ENCODE results near the gene LMO2. TPM values are rescaled to one million over a fixed set of nuclear protein-coding genes. Genes with fewer than 3 reads are reported as not detected.

LMO2 gene
- total and polyA plus RNA-seq, 3 experiments from 2014 or later = 0.13 to 0.53 TPM; not detected in 1

DNA sequence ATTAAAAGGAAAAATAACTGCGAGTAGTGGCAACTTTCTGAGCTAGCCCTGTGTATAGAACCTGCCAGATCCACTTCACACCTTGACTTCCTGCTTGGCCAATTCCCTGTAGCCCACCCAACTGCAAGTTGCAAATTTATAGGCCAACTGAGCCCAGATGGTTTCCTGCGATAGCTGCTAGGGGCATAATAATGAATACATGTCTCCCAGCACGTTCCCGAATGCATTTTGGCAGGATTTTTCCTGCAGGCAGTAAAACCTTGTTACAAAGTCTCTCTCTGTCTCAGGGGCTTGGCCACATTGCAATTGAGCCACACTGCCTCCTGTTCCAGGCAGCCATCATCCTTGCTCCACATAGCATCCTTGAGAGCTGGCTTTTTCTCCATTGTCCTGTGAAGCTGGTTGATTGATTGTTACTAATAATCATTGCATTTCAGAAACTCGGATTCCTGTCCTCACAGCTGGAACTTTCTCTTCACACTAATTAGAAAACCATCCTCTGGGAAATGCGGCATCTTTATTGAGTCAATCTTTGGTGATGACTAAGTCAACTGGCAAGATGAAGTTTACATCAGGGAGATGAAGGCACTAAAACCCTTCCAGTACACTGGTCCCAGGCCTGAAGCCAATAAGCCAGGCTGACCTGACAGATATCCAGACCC, 18.6 kb upstream of the LMO2 start:
- Histone ChIP-seq H3K27me3 (ENCODE audit: insufficient read depth, low read length, poor library complexity, severe bottlenecking) (no peaks in the 10 kb centered on the region), H3K36me3 (ENCODE audit: insufficient read depth, low read length) (no peaks in the 10 kb centered on the region), H3K4me1 (ENCODE audit: insufficient read depth, low read length) (no peaks in the 10 kb centered on the region), H3K27ac (ENCODE audit: low read depth, low read length) (no peak overlapping the region), H3K9me3 (ENCODE audit: low read length) (no peaks in the 10 kb centered on the region), H3K4me3 (ENCODE audit: low read length) (no peak overlapping the region)
- no peak for DNase-seq
- H3K27me3 Mint-ChIP-seq = peaks cover 19 to 50% of the 10 kb centered on the region in 2 donors
- H3K4me1 Mint-ChIP-seq = no peaks in the 10 kb centered on the region
- no peaks in the 10 kb centered on the region for H3K36me3 Mint-ChIP-seq
- ChIA-PET CTCF (no interaction called here), POLR2A (no interaction called here)
- H3K27ac Mint-ChIP-seq = no peak overlapping the region
- H3K9me3 Mint-ChIP-seq = peaks cover 2 to 6% (median 3%) of the 10 kb centered on the region in 5 donors
- no peak overlapping the region for H3K4me3 Mint-ChIP-seq

GRCh38 chr11:33909552-33909951, 17.7 kb upstream of the LMO2 start:
- DNase-seq = no peak
- Mint-ChIP-seq H3K36me3 (no peaks in the 10 kb centered on the region), H3K27me3 (peaks cover 20 to 50% of the 10 kb centered on the region in 2 donors), H3K27ac (no peak overlapping the region), H3K4me1 (no peaks in the 10 kb centered on the region), H3K9me3 (peaks cover 2 to 6% (median 3%) of the 10 kb centered on the region in 5 donors), H3K4me3 (no peak overlapping the region)
- no peaks in the 10 kb centered on the region for H3K9me3 ChIP-seq (ENCODE audit: low read length)
- ChIA-PET CTCF (no interaction called here), POLR2A (no interaction called here)
- H3K4me3 ChIP-seq (ENCODE audit: low read length) = no peak overlapping the region
- H3K36me3 ChIP-seq (ENCODE audit: insufficient read depth, low read length) = no peaks in the 10 kb centered on the region
- no peaks in the 10 kb centered on the region for H3K27me3 ChIP-seq (ENCODE audit: insufficient read depth, low read length, poor library complexity, severe bottlenecking)
- H3K27ac ChIP-seq (ENCODE audit: low read depth, low read length) = no peak overlapping the region
- H3K4me1 ChIP-seq (ENCODE audit: insufficient read depth, low read length) = no peaks in the 10 kb centered on the region

GRCh38 chr11:33909150-33909549, 17.3 kb upstream of the LMO2 start:
- H3K27ac Mint-ChIP-seq = no peak overlapping the region
- no peaks in the 10 kb centered on the region for H3K4me1 ChIP-seq (ENCODE audit: insufficient read depth, low read length)
- ChIA-PET POLR2A (no interaction called here), CTCF (no interaction called here)
- no peak overlapping the region for H3K4me3 Mint-ChIP-seq
- H3K4me3 ChIP-seq (ENCODE audit: low read length) = no peak overlapping the region
- no peak overlapping the region for H3K27ac ChIP-seq (ENCODE audit: low read depth, low read length)
- no peaks in the 10 kb centered on the region for H3K9me3 ChIP-seq (ENCODE audit: low read length)
- H3K36me3 ChIP-seq (ENCODE audit: insufficient read depth, low read length) = no peaks in the 10 kb centered on the region
- no peaks in the 10 kb centered on the region for H3K27me3 ChIP-seq (ENCODE audit: insufficient read depth, low read length, poor library complexity, severe bottlenecking)
- no peak for DNase-seq
- no peaks in the 10 kb centered on the region for H3K36me3 Mint-ChIP-seq
- peaks cover 20 to 51% of the 10 kb centered on the region in 2 donors for H3K27me3 Mint-ChIP-seq
- H3K9me3 Mint-ChIP-seq = peaks cover 0 to 6% (median 3%) of the 10 kb centered on the region in 5 donors
- H3K4me1 Mint-ChIP-seq = no peaks in the 10 kb centered on the region

GRCh38 chr11:33907421-33907820, 15.5 kb upstream of the LMO2 start:
- no peaks in the 10 kb centered on the region for H3K36me3 ChIP-seq (ENCODE audit: insufficient read depth, low read length)
- no peak for DNase-seq
- CTCF ChIA-PET = no interaction called here
- H3K27me3 ChIP-seq (ENCODE audit: insufficient read depth, low read length, poor library complexity, severe bottlenecking) = no peaks in the 10 kb centered on the region
- Mint-ChIP-seq H3K4me1 (no peaks in the 10 kb centered on the region), H3K27me3 (peaks cover 20 to 47% of the 10 kb centered on the region in 2 donors), H3K9me3 (no peaks in the 10 kb centered on the region), H3K27ac (no peak overlapping the region), H3K4me3 (no peak overlapping the region), H3K36me3 (no peaks in the 10 kb centered on the region)
- POLR2A ChIA-PET = no interaction called here
- H3K4me1 ChIP-seq (ENCODE audit: insufficient read depth, low read length) = no peaks in the 10 kb centered on the region
- H3K9me3 ChIP-seq (ENCODE audit: low read length) = no peaks in the 10 kb centered on the region
- H3K27ac ChIP-seq (ENCODE audit: low read depth, low read length) = no peak overlapping the region
- no peak overlapping the region for H3K4me3 ChIP-seq (ENCODE audit: low read length)

DNA sequence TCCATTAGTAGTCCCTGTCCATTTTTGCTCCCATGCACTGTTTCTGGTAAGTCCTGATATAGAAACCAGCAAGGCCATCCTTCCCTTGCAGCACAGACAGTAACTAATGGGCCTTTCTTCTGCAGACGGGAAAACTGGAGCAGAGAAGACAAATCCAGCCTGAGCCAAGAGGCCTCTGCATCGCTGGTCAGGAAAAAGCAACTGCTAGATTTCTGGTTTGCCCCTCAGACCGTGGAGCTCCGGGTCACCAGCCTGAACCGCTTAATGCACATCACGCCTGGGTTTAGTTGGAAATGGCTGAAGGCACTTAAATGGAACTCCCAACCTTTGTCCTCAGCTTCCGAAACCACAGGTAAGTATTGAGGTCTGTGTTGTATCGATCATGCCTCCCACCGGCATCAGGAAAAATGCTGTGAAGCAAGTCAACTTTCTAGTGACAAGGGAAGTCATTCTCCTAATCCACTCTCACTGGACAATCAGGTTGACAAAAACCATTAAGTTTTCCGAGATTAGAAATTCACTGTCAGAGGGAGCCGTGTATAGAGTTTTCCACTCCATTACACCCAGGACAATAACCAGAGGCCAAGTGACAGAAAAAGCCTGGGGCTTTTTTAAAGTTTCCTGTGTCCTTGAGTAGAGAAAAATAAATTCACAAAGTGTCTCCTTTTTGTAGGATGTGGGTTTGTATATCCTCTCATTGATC, 14.8 kb upstream of the LMO2 start:
- no peak for DNase-seq
- no peaks in the 10 kb centered on the region for H3K9me3 ChIP-seq (ENCODE audit: low read length)
- no peak overlapping the region for H3K27ac Mint-ChIP-seq
- no peak overlapping the region for H3K4me3 Mint-ChIP-seq
- H3K9me3 Mint-ChIP-seq = no peaks in the 10 kb centered on the region
- H3K4me1 ChIP-seq (ENCODE audit: insufficient read depth, low read length) = no peaks in the 10 kb centered on the region
- POLR2A ChIA-PET = no interaction called here
- no peaks in the 10 kb centered on the region for H3K36me3 Mint-ChIP-seq
- no peak overlapping the region for H3K4me3 ChIP-seq (ENCODE audit: low read length)
- H3K4me1 Mint-ChIP-seq = no peaks in the 10 kb centered on the region
- H3K36me3 ChIP-seq (ENCODE audit: insufficient read depth, low read length) = no peaks in the 10 kb centered on the region
- H3K27me3 ChIP-seq (ENCODE audit: insufficient read depth, low read length, poor library complexity, severe bottlenecking) = no peaks in the 10 kb centered on the region
- CTCF ChIA-PET = no interaction called here
- H3K27me3 Mint-ChIP-seq = peaks cover 20 to 44% of the 10 kb centered on the region in 2 donors
- no peak overlapping the region for H3K27ac ChIP-seq (ENCODE audit: low read depth, low read length)

GRCh38 chr11:33904102-33904501, 12.2 kb upstream of the LMO2 start:
- peaks cover 24 to 49% of the 10 kb centered on the region in 2 donors for H3K27me3 Mint-ChIP-seq
- no peak overlapping the region for H3K4me3 Mint-ChIP-seq
- no peaks in the 10 kb centered on the region for H3K36me3 ChIP-seq (ENCODE audit: insufficient read depth, low read length)
- H3K4me1 Mint-ChIP-seq = no peaks in the 10 kb centered on the region
- no peak overlapping the region for H3K27ac Mint-ChIP-seq
- no peaks in the 10 kb centered on the region for H3K27me3 ChIP-seq (ENCODE audit: insufficient read depth, low read length, poor library complexity, severe bottlenecking)
- no peak overlapping the region for H3K27ac ChIP-seq (ENCODE audit: low read depth, low read length)
- DNase-seq = no peak
- peaks cover 0 to 1% (median 0%) of the 10 kb centered on the region in 3 donors for H3K36me3 Mint-ChIP-seq
- POLR2A ChIA-PET = no interaction called here
- H3K9me3 Mint-ChIP-seq = peaks cover 0 to 1% (median 0%) of the 10 kb centered on the region in 5 donors
- no peaks in the 10 kb centered on the region for H3K9me3 ChIP-seq (ENCODE audit: low read length)
- H3K4me3 ChIP-seq (ENCODE audit: low read length) = no peak overlapping the region
- H3K4me1 ChIP-seq (ENCODE audit: insufficient read depth, low read length) = no peaks in the 10 kb centered on the region
- CTCF ChIA-PET = no interaction called here

DNA sequence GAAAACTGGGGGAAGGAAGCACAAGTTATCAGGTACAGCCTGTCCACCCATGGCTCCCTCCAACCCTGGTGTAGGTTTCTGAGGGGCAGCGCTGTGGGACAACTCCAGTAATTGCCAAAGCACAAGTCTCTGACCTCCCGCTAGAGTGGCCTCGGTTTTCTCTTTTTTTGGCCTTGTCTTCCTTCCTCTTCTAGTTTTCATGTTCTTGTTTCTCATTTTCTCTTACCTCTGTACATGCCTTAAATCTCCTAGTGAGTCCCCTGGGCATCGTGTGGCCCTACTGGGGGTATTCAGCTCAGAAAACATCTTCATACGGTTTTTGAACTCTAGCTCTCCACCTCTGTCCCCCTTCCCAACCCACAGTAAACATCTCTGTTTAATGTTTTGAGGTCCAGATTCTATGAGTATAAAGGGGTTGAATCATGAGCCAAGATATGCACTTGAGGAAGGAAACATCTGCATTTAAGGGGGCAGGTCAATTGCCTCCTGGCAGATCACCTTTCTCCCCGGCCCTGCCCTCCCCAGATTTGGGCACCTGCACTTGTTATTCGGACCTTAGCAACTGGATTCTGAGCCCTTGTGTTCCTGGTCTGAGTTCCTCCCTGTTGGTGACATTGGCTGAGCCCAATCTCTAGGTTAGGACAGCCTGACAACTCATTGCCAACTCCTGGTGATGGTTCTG, 8.4 kb upstream of the LMO2 start:
- Histone ChIP-seq H3K4me1 (ENCODE audit: insufficient read depth, low read length) (peaks cover under 1% of the 10 kb centered on the region), H3K27me3 (ENCODE audit: insufficient read depth, low read length, poor library complexity, severe bottlenecking) (no peaks in the 10 kb centered on the region), H3K4me3 (ENCODE audit: low read length) (no peak overlapping the region), H3K36me3 (ENCODE audit: insufficient read depth, low read length) (no peaks in the 10 kb centered on the region), H3K27ac (ENCODE audit: low read depth, low read length) (no peak overlapping the region), H3K9me3 (ENCODE audit: low read length) (no peaks in the 10 kb centered on the region)
- Mint-ChIP-seq H3K36me3 (peaks cover 0 to 1% (median 0%) of the 10 kb centered on the region in 3 donors), H3K27ac (no peak overlapping the region), H3K4me3 (no peak overlapping the region), H3K27me3 (peaks cover 18 to 41% of the 10 kb centered on the region in 2 donors), H3K4me1 (peaks cover 0 to 9% (median 4%) of the 10 kb centered on the region in 3 donors), H3K9me3 (peaks cover 0 to 3% (median 0%) of the 10 kb centered on the region in 5 donors)
- DNase-seq = no peak
- ChIA-PET POLR2A (no interaction called here), CTCF (no interaction called here)

DNA sequence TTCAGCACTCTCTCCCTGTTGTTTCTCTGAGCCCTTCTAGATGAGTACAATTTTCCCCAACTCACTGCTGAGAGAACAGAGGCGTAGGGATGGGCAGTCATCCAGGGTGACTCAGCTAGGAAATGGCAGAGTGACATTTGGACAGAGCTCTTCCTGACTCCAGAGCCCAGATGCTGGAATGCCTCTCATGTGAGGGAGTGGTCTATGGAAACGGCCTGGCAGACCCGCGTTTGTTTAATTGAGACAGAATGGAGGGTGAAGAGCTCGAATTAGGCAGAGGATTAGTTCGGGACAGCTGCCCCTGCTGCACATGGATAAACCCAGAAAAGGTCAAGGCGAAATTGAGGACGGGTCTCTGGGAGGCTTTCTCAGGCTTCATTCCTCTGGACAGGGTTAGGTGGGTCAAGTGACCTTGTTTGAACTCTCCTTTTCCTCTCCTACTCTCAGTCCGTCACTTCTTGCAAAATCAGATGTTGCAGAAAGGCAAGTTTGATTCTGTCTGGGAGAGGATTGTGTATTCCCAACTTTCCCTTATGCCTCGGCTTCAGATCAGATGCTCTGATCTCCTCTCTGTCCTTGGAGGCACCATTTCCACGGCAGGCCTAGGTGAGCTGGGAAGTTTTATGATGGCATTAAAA, 7.6 kb upstream of the LMO2 start:
- no peak overlapping the region for H3K27ac ChIP-seq (ENCODE audit: low read depth, low read length)
- H3K27ac Mint-ChIP-seq = peak overlapping the region in 1 of 8 donors; percentile 2
- peaks cover 5% of the 10 kb centered on the region for H3K27me3 ChIP-seq (ENCODE audit: insufficient read depth, low read length, poor library complexity, severe bottlenecking)
- DNase-seq = no peak
- H3K4me1 ChIP-seq (ENCODE audit: insufficient read depth, low read length) = peaks cover 9% of the 10 kb centered on the region
- H3K36me3 ChIP-seq (ENCODE audit: insufficient read depth, low read length) = no peaks in the 10 kb centered on the region
- H3K4me3 Mint-ChIP-seq = no peak overlapping the region
- H3K4me1 Mint-ChIP-seq = peaks cover 5 to 14% (median 9%) of the 10 kb centered on the region in 3 donors
- no peak overlapping the region for H3K4me3 ChIP-seq (ENCODE audit: low read length)
- POLR2A ChIA-PET = no interaction called here
- H3K9me3 ChIP-seq (ENCODE audit: low read length) = no peaks in the 10 kb centered on the region
- peaks cover 0 to 3% (median 0%) of the 10 kb centered on the region in 5 donors for H3K9me3 Mint-ChIP-seq
- peaks cover 0 to 1% (median 0%) of the 10 kb centered on the region in 3 donors for H3K36me3 Mint-ChIP-seq
- H3K27me3 Mint-ChIP-seq = peaks cover 16 to 40% of the 10 kb centered on the region in 2 donors
- CTCF ChIA-PET = no interaction called here

Data from CD8-positive, alpha-beta memory T cell (primary cell).